Ammon's horn (tissue), 1 donor: ENCODE data around the gene CDC42BPG.
"Not testable (repeated sequence)": the region's sequence is repeated elsewhere in the genome, so short reads cannot be mapped to it uniquely, and the experiment has no call there.

Experiments
- DNase-seq: peaks from one replicate; pipeline ENCODE4 v3.0.0-alpha.2; 2016; ENCODE audit warnings: low spot score

The CDC42BPG gene

GRCh38 chr11:64849598-64850356 lies 5.3 kb upstream of the CDC42BPG start:
- DNase-seq = no peak

GRCh38 chr11:64848826-64849597 lies 4.6 kb upstream of the CDC42BPG start:
- no peak for DNase-seq

- no peak for DNase-seq
Observed at GRCh38 chr11:64848214-64848825, 3.9 kb upstream of the CDC42BPG start.

GRCh38 chr11:64846998-64847666 lies 2.7 kb upstream of the CDC42BPG start:
- DNase-seq = peak; percentile 95

- not testable (repeated sequence) for DNase-seq
Observed at GRCh38 chr11:64845776-64846129, 1.3 kb upstream of the CDC42BPG start.

- no peak for DNase-seq
Observed at GRCh38 chr11:64845129-64845775, 799 bp upstream of the CDC42BPG start.

GRCh38 chr11:64843686-64844329 lies 645 bp downstream of the CDC42BPG start:
- no peak for DNase-seq

GRCh38 chr11:64842851-64843685 lies 1.4 kb downstream of the CDC42BPG start:
- no peak for DNase-seq

- no peak for DNase-seq
Observed at GRCh38 chr11:64842366-64842759, 2.1 kb downstream of the CDC42BPG start.

GRCh38 chr11:64841592-64842365 lies 2.7 kb downstream of the CDC42BPG start:
- DNase-seq = no peak

- DNase-seq = no peak
Observed at GRCh38 chr11:64839887-64840782, 4.3 kb downstream of the CDC42BPG start.

GRCh38 chr11:64839335-64839734 lies 5.1 kb downstream of the CDC42BPG start:
- no peak for DNase-seq

GRCh38 chr11:64838600-64839334 lies 5.7 kb downstream of the CDC42BPG start:
- no peak for DNase-seq

GRCh38 chr11:64837887-64838351 lies 6.5 kb downstream of the CDC42BPG start:
- DNase-seq = no peak

- no peak for DNase-seq
Observed at GRCh38 chr11:64836448-64837072, 7.9 kb downstream of the CDC42BPG start.

GRCh38 chr11:64835616-64836447 lies 8.6 kb downstream of the CDC42BPG start:
- DNase-seq = no peak
